ENCODE measurements around the gene SLC6A12. TPM values are rescaled to one million over a fixed set of nuclear protein-coding genes. Genes with fewer than 3 reads are reported as not detected.

The SLC6A12 gene
- polyA plus RNA-seq, 1 donor (not counting 4 experiments of a cell fraction or from before 2014, with no cell fraction given): not detected

DNA sequence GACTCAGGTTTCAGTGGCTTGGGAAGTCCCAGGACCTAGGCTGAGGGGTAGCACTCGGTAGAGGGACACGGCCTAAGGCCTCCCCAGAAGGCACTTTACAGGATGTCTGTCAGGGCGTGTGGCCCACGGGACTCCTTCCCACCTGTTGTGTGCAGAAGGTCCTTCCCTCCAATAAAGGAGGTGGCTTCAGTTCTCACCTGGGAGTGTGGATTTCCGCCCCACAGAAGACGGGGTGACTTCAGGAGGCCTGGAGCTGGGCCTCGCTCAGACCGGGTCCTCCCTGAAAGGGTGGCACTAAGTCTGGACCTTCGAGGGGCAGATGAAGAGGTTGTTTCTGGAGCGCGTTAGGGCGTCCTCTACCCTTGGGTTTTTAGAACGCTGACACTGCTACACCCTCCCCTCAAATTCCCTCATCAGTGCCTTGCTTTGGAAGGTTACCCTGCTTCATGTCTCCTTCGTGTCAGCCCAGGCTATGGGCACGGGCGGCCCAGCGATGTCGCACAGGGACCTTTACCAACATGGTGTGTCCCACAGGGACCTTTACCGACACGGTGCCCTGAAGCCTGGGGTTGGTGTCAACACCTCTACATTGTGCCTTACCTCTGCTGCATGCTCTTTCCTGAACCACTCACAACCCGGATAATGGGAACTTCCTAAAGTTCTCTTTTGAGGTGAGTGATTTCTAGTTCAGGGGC, 7.1 kb downstream of the SLC6A12 start:
- DNase-seq (ENCODE audit: low read depth, low spot score) (no peak), FAIRE-seq (no peak)
- Histone ChIP-seq H3K27me3 (ENCODE audit: control insufficient read depth, extremely low read depth, insufficient read depth, low read length) (peaks cover 37% of the 10 kb centered on the region), H2AFZ (ENCODE audit: control insufficient read depth, low read length) (no peak overlapping the region), H3K9me3 (ENCODE audit: control insufficient read depth, low read depth, low read length) (no peaks in the 10 kb centered on the region), H4K20me1 (ENCODE audit: control insufficient read depth, extremely low read depth, insufficient read depth, low read length) (no peaks in the 10 kb centered on the region), H3K9ac (ENCODE audit: control insufficient read depth, extremely low read depth, insufficient read depth, low read length) (no peak overlapping the region), H3K36me3 (ENCODE audit: control insufficient read depth in 2 of 2, extremely low read depth in 1 of 2, insufficient read depth in 2 of 2, low read length in 2 of 2) (no peaks in the 10 kb centered on the region), H3K9me1 (ENCODE audit: control insufficient read depth, extremely low read depth, insufficient read depth, low read length) (no peaks in the 10 kb centered on the region), H3K27ac (ENCODE audit: control insufficient read depth, insufficient read depth, low read length) (no peak overlapping the region), H3K4me2 (ENCODE audit: control insufficient read depth, extremely low read depth, insufficient read depth, low read depth, low read length) (no peak overlapping the region), H3K4me3 (ENCODE audit: control insufficient read depth in 2 of 3, extremely low read depth in 1 of 3, insufficient read depth in 2 of 3, low read depth in 1 of 3, low read length in 3 of 3) (no peak overlapping the region), H3K4me1 (ENCODE audit: control insufficient read depth, extremely low read depth, insufficient read depth, low read length) (no peaks in the 10 kb centered on the region), H3K79me2 (ENCODE audit: control insufficient read depth, insufficient read depth, low read length) (no peaks in the 10 kb centered on the region)
- dilution Hi-C loops (cut with MboI; ENCODE audit: extremely low pct_ligation_motif_present, low sequenced_read_pairs): no loop called here
- no peak for TF ChIP-seq EZH2 (IDR thresholded peaks at IDR 0.05; ENCODE audit: low read length)
- TF ChIP-seq, protein P1, sequence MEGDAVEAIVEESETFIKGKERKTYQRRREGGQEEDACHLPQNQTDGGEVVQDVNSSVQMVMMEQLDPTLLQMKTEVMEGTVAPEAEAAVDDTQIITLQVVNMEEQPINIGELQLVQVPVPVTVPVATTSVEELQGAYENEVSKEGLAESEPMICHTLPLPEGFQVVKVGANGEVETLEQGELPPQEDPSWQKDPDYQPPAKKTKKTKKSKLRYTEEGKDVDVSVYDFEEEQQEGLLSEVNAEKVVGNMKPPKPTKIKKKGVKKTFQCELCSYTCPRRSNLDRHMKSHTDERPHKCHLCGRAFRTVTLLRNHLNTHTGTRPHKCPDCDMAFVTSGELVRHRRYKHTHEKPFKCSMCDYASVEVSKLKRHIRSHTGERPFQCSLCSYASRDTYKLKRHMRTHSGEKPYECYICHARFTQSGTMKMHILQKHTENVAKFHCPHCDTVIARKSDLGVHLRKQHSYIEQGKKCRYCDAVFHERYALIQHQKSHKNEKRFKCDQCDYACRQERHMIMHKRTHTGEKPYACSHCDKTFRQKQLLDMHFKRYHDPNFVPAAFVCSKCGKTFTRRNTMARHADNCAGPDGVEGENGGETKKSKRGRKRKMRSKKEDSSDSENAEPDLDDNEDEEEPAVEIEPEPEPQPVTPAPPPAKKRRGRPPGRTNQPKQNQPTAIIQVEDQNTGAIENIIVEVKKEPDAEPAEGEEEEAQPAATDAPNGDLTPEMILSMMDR (optimal IDR thresholded peaks at IDR 0.05 in 1 of 3, IDR thresholded peaks at IDR 0.05 in 1 of 3, conservative IDR thresholded peaks at IDR 0.05 in 1 of 3; ENCODE audit: extremely low read depth in 1 of 3, insufficient read depth in 2 of 3, low read length in 3 of 3): no peak

DNA sequence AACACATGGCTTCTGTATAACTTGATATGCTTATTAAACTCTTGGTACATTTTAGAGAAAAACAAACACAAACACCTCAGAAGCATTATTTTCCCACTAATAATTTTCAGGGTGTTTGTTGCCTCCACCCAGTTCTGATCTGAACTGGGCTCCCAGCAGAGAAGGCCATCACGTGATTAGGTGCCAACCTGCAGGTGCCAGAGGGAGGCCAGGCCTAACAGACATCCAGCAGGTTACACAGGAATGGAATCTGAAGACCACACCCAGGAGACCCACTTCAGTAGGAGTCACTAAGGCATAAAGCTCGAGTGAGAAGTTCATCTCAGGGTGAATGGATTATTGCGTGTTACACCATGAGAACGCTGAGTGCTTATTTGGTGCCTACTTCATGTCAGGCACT, 8.9 kb downstream of the SLC6A12 start:
- H3K79me2 ChIP-seq (ENCODE audit: control insufficient read depth, insufficient read depth, low read length): no peaks in the 10 kb centered on the region
- H3K9me3 ChIP-seq (ENCODE audit: control insufficient read depth, low read depth, low read length): no peaks in the 10 kb centered on the region
- no peak overlapping the region for H3K27ac ChIP-seq (ENCODE audit: control insufficient read depth, insufficient read depth, low read length)
- no peaks in the 10 kb centered on the region for H3K4me1 ChIP-seq (ENCODE audit: control insufficient read depth, extremely low read depth, insufficient read depth, low read length)
- no peak for TF ChIP-seq EZH2 (IDR thresholded peaks at IDR 0.05; ENCODE audit: low read length)
- TF ChIP-seq, protein P1 (optimal IDR thresholded peaks at IDR 0.05 in 1 of 3, IDR thresholded peaks at IDR 0.05 in 1 of 3, conservative IDR thresholded peaks at IDR 0.05 in 1 of 3; ENCODE audit: extremely low read depth in 1 of 3, insufficient read depth in 2 of 3, low read length in 3 of 3): no peak
- no peaks in the 10 kb centered on the region for H3K9me1 ChIP-seq (ENCODE audit: control insufficient read depth, extremely low read depth, insufficient read depth, low read length)
- H3K9ac ChIP-seq (ENCODE audit: control insufficient read depth, extremely low read depth, insufficient read depth, low read length): no peak overlapping the region
- H4K20me1 ChIP-seq (ENCODE audit: control insufficient read depth, extremely low read depth, insufficient read depth, low read length): no peaks in the 10 kb centered on the region
- no peak overlapping the region for H3K4me2 ChIP-seq (ENCODE audit: control insufficient read depth, extremely low read depth, insufficient read depth, low read depth, low read length)
- FAIRE-seq (no peak), DNase-seq (ENCODE audit: low read depth, low spot score) (no peak)
- no peaks in the 10 kb centered on the region for H3K36me3 ChIP-seq (ENCODE audit: control insufficient read depth in 2 of 2, extremely low read depth in 1 of 2, insufficient read depth in 2 of 2, low read length in 2 of 2)
- H2AFZ ChIP-seq (ENCODE audit: control insufficient read depth, low read length): no peak overlapping the region
- dilution Hi-C loops (cut with MboI; ENCODE audit: extremely low pct_ligation_motif_present, low sequenced_read_pairs): no loop called here
- H3K27me3 ChIP-seq (ENCODE audit: control insufficient read depth, extremely low read depth, insufficient read depth, low read length): peaks cover 49% of the 10 kb centered on the region
- no peak overlapping the region for H3K4me3 ChIP-seq (ENCODE audit: control insufficient read depth in 2 of 3, extremely low read depth in 1 of 3, insufficient read depth in 2 of 3, low read depth in 1 of 3, low read length in 3 of 3)
